Upper lobe of left lung (tissue), 4 donors: ENCODE data around the gene MAJIN.

Experiments used
- CTCF ChIP-seq, 6 experiments: fragments of 450-650 bp in 4 of 6; fragments of 200-600 bp in 2 of 6; sonication (generic) in 2 of 6; IDR thresholded peaks; one replicate each; pipeline ENCODE4 v1.5.1; 2016 to 2019; ENCODE audit warnings: antibody characterized with exemption in 6 of 6
- EP300 ChIP-seq, 4 donors: sonication (generic); formaldehyde crosslinking; IDR thresholded peaks; one replicate each; pipeline ENCODE4 v1.5.1; 2017; ENCODE audit warnings: antibody characterized with exemption in 4 of 4, control low read depth in 2 of 4
- POLR2A ChIP-seq, 4 donors: fragments of 450-650 bp; IDR thresholded peaks; one replicate each; pipeline ENCODE4 v1.5.1; 2016 to 2017; ENCODE audit warnings: antibody characterized with exemption in 4 of 4, mild to moderate bottlenecking in 2 of 4

GRCh38 chr11:64960719-64961118 lies 11.2 kb downstream of the MAJIN start:
- no peak for TF ChIP-seq POLR2A (IDR thresholded peaks at IDR 0.05)
- no peak for TF ChIP-seq CTCF (IDR thresholded peaks at IDR 0.05)
- TF ChIP-seq EP300 (IDR thresholded peaks at IDR 0.05): no peak
